ENCODE data around the gene OR51T1. TPM values are rescaled to one million over a fixed set of nuclear protein-coding genes. Genes with fewer than 3 reads are reported as not detected.
"Not testable (repeated sequence)": the region's sequence is repeated elsewhere in the genome, so short reads cannot be mapped to it uniquely, and the experiment has no call there.

Gene OR51T1
- not detected in 2 replicates for total RNA-seq

- intact Hi-C loops (cut with micrococcal nuclease), result no loop called here
- ChIA-PET POLR2A (no interaction called here), CTCF (no interaction called here)
- H3K27me3 Mint-ChIP-seq, result no peaks in the 10 kb centered on the region
- H3K27ac Mint-ChIP-seq, result no peak within 1 kb of the TSS
- H3K36me3 Mint-ChIP-seq (ENCODE audit: low read depth), result no peaks in the 10 kb centered on the region
- no peaks in the 10 kb centered on the region for H3K4me1 Mint-ChIP-seq
- H3K4me3 Mint-ChIP-seq, result no peak within 1 kb of the TSS
- ATAC-seq (ENCODE audit: low read depth) (no peak), DNase-seq (no peak)
- no peak for TF ChIP-seq CTCF (IDR thresholded peaks at IDR 0.05)
- no peaks in the 10 kb centered on the region for H3K9me3 Mint-ChIP-seq
These were observed at the start of gene OR51T1 for GRCh38 chr11:4881860-4882500. OR51T1 (plus strand) TSS chr11:4881900; CDS start chr11:4881900, 0 bp downstream.

GRCh38 chr11:4839851-4840549 lies 41.7 kb upstream of the OR51T1 start:
- no peak overlapping the region for H3K4me3 Mint-ChIP-seq
- no peak for TF ChIP-seq CTCF (IDR thresholded peaks at IDR 0.05)
- ChIA-PET POLR2A (no interaction called here), CTCF (no interaction called here)
- no peak overlapping the region for H3K27ac Mint-ChIP-seq
- DNase-seq (no peak), ATAC-seq (ENCODE audit: low read depth) (no peak)
- H3K4me1 Mint-ChIP-seq, result no peaks in the 10 kb centered on the region
- peaks cover 4% of the 10 kb centered on the region for H3K9me3 Mint-ChIP-seq
- intact Hi-C loops (cut with micrococcal nuclease), result no loop called here
- peaks cover 2% of the 10 kb centered on the region for H3K27me3 Mint-ChIP-seq
- no peaks in the 10 kb centered on the region for H3K36me3 Mint-ChIP-seq (ENCODE audit: low read depth)

- H3K9me3 Mint-ChIP-seq, result no peaks in the 10 kb centered on the region
- no peaks in the 10 kb centered on the region for H3K36me3 Mint-ChIP-seq (ENCODE audit: low read depth)
- intact Hi-C loops (cut with micrococcal nuclease), result no loop called here
- ChIA-PET POLR2A (no interaction called here), CTCF (no interaction called here)
- no peaks in the 10 kb centered on the region for H3K4me1 Mint-ChIP-seq
- H3K4me3 Mint-ChIP-seq, result no peak within 1 kb of the TSS
- no peak for DNase-seq
- peaks cover 2% of the 10 kb centered on the region for H3K27me3 Mint-ChIP-seq
- no peak within 1 kb of the TSS for H3K27ac Mint-ChIP-seq
- no peak for TF ChIP-seq CTCF (IDR thresholded peaks at IDR 0.05)
- no peak for ATAC-seq (ENCODE audit: low read depth)
These were observed 32.7 kb upstream of the OR51T1 start, which contains the start of gene OR51S1 for GRCh38 chr11:4848908-4849532. OR51S1 (minus strand) TSS chr11:4849208; CDS start chr11:4849208, 0 bp downstream.

- TF ChIP-seq CTCF (IDR thresholded peaks at IDR 0.05), result no peak
- ChIA-PET POLR2A (no interaction called here), CTCF (no interaction called here)
- Mint-ChIP-seq H3K36me3 (ENCODE audit: low read depth) (no peaks in the 10 kb centered on the region), H3K4me3 (no peak overlapping the region), H3K4me1 (no peaks in the 10 kb centered on the region), H3K9me3 (no peaks in the 10 kb centered on the region), H3K27me3 (no peaks in the 10 kb centered on the region), H3K27ac (no peak overlapping the region)
- intact Hi-C loops (cut with micrococcal nuclease), result no loop called here
- ATAC-seq (ENCODE audit: low read depth), result no peak
- DNase-seq, result no peak
These were observed 30.7 kb upstream of the OR51T1 start for GRCh38 chr11:4851033-4851432.

- POLR2A ChIA-PET; intact Hi-C loops (cut with micrococcal nuclease); H3K27me3 Mint-ChIP-seq; ATAC-seq (ENCODE audit: low read depth); DNase-seq; H3K9me3 Mint-ChIP-seq; H3K4me3 Mint-ChIP-seq; H3K4me1 Mint-ChIP-seq; H3K27ac Mint-ChIP-seq; CTCF ChIA-PET; H3K36me3 Mint-ChIP-seq (ENCODE audit: low read depth): not testable (repeated sequence)
These were observed 27.4 kb upstream of the OR51T1 start for GRCh38 chr11:4854286-4854685.

Data from activated B cell treated with CpG ODN at 0.5 μM for 24 hours (primary cell).